HG03064 (cell line): Measurements from ENCODE around the gene FRMD8.
"Not testable (repeated sequence)": the region's sequence is repeated elsewhere in the genome, so short reads cannot be mapped to it uniquely, and the experiment has no call there.

ENCODE experiments used
- ATAC-seq: cut with Tn5 transposase; IDR thresholded peaks from one replicate; pipeline ENCODE4 v1.9.1; 2021; ENCODE audit warnings: low read depth; ENCODE audit not compliant: unreplicated experiment

FRMD8 gene

DNA sequence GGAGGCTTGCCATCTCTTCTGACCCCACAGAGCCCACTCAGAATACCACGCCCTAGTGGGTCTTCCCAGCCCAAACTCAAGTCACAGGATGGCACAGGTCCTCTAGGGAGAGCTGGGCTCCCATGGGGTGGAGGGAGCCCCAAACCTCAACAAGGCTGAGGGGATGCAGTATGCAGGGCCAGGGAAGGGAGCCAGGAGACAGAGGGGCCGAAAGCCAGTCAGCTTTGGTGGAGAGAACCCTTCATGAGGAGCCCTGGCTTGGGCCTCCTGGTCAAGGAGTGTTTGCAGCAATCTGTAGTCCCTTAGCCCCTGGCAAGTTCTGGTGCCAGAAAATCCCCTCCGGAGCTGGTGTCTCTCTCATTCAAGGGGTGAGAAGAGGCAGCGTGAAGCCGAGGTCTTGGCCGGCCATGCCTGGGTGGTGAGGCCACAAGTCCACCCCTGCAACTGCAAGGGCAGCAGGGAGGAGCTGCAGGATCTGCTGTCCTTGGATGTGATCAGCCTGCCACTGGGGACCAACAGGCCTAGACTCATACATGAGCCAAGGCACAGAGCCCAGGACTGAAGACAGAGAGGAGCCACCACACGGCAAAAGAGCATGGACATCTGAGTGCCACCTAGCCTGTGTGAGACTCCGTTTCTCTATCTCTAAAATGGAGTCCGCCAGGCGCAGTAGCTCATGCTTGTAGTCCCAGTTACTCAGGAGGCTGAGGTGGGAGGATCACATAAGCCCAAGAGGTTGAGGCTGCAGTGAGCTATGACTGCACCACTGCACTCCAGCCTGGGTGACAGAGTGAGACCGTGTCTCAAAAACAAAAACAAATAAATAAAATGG, 60.2 kb downstream of the FRMD8 start:
- no peak for ATAC-seq

DNA sequence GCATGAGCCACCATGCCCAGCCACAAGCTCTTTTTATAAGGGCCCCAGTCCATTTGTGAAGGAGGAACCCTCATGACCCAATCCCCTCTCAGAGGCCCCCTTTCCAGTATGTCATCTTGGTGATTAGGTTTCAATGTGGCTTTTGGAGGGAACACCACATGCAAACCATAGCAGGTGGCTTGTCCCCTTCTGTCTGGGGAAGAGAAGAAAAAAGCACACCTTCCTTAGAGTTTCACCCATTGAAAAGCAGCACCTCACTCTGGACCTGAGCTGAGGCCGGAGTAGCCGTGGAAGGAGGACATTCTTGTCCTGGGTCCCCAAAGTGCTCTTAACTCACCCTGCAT, 61.6 kb downstream of the FRMD8 start:
- no peak for ATAC-seq

- ATAC-seq, result no peak
Measured at GRCh38 chr11:65448418-65449105, 62.1 kb downstream of the FRMD8 start.

DNA sequence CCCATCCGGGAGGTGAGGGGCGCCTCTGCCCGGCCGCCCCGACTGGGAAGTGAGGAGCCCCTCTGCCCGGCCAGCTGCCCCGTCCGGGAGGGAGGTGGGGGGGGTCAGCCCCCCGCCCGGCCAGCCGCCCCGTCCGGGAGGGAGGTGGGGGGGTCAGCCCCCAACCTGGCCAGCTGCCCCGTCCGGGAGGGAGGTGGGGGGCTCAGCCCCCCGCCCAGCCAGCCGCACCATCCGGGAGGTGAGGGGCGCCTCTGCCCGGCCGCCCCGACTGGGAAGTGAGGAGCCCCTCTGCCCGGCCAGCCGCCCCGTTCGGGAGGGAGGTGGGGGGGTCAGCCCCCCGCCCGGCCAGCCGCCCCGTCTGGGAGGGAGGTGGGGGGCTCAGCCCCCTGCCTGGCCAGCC, 64.9 kb downstream of the FRMD8 start:
- not testable (repeated sequence) for ATAC-seq

DNA sequence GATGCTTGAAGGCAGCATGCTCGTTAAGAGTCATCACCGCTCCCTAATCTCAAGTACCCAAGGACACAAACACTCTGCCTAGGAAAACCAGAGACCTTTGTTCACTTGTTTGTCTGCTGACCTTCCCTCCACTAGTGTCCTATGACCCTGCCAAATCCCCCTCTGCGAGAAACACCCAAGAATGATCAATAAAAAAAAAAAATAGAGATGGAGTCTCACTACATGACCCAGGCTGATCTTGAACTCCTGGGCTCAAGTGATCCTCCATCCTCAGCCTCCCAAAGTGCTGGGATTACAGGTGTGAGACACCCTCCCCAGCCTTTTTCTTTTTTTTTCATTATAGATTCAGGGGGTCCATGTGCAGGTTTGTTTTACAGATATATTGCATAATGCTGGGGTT, 65.8 kb downstream of the FRMD8 start:
- not testable (repeated sequence) for ATAC-seq

- no peak for ATAC-seq
Measured at GRCh38 chr11:65452806-65453490, 66.5 kb downstream of the FRMD8 start.

DNA sequence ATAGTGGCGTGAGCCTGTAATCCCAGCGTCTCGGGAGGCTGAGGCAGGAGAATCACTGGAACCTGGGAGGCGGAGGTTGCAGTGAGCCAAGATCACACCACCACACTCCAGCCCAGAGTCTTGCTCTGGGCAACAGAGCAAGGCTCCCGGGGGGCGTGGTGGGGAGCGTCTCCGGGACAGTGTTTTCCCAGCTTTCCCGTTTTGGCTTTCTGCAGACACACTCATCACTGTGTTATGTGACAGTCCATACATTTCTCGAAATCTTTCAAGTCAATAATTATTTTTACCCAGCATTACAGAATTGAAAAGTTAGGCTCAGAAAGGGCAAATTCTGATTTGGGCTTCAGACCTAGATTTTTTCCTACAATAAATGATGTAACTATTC, 67.9 kb downstream of the FRMD8 start:
- ATAC-seq, result no peak

DNA sequence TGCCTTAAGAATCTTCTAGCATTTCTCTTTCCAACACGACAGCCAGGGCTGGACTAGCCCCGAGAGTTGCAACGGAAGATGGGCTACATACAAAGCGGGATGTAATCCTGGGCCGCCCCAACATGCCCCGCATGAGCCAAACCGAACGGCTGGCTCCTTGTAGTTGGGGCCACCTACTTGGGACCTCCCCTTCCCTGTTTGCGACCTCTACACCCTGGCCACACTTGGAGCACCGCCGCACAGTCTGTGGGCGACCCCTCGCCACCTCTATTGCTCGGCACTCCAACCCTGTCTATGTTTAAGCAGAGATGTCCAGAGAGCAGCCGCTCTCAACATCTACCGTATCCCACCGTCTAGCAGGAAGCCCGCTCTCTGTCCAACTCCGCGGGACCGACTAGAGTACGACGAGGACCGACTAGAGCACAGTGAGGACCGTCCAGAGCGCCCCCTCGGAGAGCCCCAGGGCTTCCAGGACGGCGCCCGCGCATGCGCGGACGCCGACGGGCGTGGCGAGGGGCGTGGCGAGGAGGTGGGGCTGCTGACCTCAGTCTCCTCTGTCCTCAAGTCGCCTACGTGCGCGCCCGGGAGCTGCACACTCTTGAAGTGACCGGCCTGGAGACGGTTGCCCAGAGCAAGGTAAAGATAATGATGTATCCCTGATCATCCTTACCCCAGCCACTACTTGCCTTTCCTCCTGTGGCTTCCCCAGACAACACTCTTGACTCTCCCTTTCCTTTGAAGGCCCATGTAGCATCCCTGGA, 68.4 kb downstream of the FRMD8 start:
- peak; percentile 80 for ATAC-seq

- no peak for ATAC-seq
Measured at GRCh38 chr11:65456418-65456817, 70.0 kb downstream of the FRMD8 start.

DNA sequence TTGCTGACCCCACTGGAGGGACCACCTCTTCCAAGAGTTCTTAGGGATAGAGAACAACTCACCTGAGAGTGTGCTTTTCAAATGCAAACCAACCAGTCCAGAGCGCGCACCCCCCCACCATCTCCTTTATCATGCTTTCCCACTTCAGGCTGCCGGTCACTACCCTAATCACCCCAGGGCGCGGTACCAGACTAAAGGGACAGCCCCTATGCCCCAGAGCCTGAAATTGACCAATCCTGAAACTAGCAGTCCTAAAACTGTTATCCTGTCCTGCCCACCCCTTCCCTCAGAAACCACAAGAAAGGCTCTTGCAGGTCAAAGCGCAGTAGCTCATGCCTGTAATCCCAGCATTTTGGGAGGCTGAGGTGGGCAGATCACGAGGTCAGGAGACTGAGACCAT, 73.1 kb downstream of the FRMD8 start:
- no peak for ATAC-seq
